A673 (cell line): ENCODE measurements around the gene BACH2. TPM values are rescaled to one million over a fixed set of nuclear protein-coding genes. Genes with fewer than 3 reads are reported as not detected.

Source experiments
- BruUV-seq: library from RNA; stranded (reverse); fragments of 400-500 nt; replicated peaks from 2 replicates; lab custom pipeline; 2021; lab: Mats Ljungman, UMichigan
- CTCF ChIA-PET: fragments of 300-600 bp; sonication (Branson Sonifier 250); formaldehyde crosslinking; loops from one replicate; lab custom pipeline; 2022; ENCODE audit warnings: antibody characterized with exemption; lab: Charles Lee
- POLR2A ChIA-PET: fragments of 300-600 bp; sonication (Branson Sonifier 250); formaldehyde crosslinking; loops from one replicate; lab custom pipeline; 2022; ENCODE audit warnings: antibody characterized with exemption; ENCODE audit not compliant: low non-redundant PET; lab: Charles Lee
- DNase-seq: peaks from one replicate; pipeline ENCODE4 v3.0.0-alpha.2; 2015; ENCODE audit warnings: low spot score
- H3K27ac ChIP-seq: fragments of 200-600 bp; sonication (generic); 2 replicates; pipeline ENCODE4 v1.5.1; 2016; ENCODE audit warnings: mixed run types, low read depth, mild to moderate bottlenecking, mixed read lengths, antibody characterized with exemption, low read length; ENCODE audit not compliant: poor library complexity, severe bottlenecking
- H3K27me3 ChIP-seq: fragments of 200-600 bp; sonication (generic); replicated peaks from 2 replicates; pipeline ENCODE4 v1.6.1; 2017; ENCODE audit warnings: mixed run types, low read depth, mild to moderate bottlenecking, mixed read lengths, antibody characterized with exemption, low read length; ENCODE audit not compliant: insufficient read depth, poor library complexity
- H3K36me3 ChIP-seq: fragments of 200-600 bp; sonication (generic); 2 replicates; pipeline ENCODE4 v1.6.1; 2016; ENCODE audit warnings: mixed run types, mild to moderate bottlenecking, mixed read lengths, antibody characterized with exemption, low read length; ENCODE audit not compliant: insufficient read depth, poor library complexity, severe bottlenecking
- H3K4me1 ChIP-seq: fragments of 200-600 bp; sonication (generic); 2 replicates; pipeline ENCODE4 v1.6.1; 2017; ENCODE audit warnings: mixed run types, mild to moderate bottlenecking, mixed read lengths, antibody characterized with exemption, low read length; ENCODE audit not compliant: insufficient read depth, poor library complexity, severe bottlenecking
- H3K4me3 ChIP-seq: fragments of 200-600 bp; sonication (generic); 2 replicates; pipeline ENCODE4 v1.5.1; 2016; ENCODE audit warnings: low read depth, mixed run types, mild to moderate bottlenecking, mixed read lengths, low read length; ENCODE audit not compliant: poor library complexity, severe bottlenecking
- H3K9me3 ChIP-seq: fragments of 200-600 bp; sonication (generic); 2 replicates; pipeline ENCODE4 v1.6.1; 2016; ENCODE audit warnings: mixed run types, low read depth, mild to moderate bottlenecking, mixed read lengths, antibody characterized with exemption, low read length; ENCODE audit not compliant: poor library complexity, severe bottlenecking
- CTCF ChIP-seq: fragments of 300-800, 200-600 bp; sonication (generic); conservative IDR thresholded peaks from 2 replicates; pipeline ENCODE4 v1.5.1; 2017; ENCODE audit warnings: low read depth, mild to moderate bottlenecking, antibody characterized with exemption, low read length, moderate library complexity, mixed read lengths
- EZH2 ChIP-seq: fragments of 200-600 bp; sonication (generic); IDR thresholded peaks from 2 replicates; pipeline ENCODE4 v1.6.1; 2017; ENCODE audit warnings: borderline replicate concordance, low read depth, mild to moderate bottlenecking, mixed read lengths, antibody characterized with exemption, low read length; ENCODE audit not compliant: poor library complexity, severe bottlenecking
- intact Hi-C: fragments of 100-400 bp; cut with micrococcal nuclease; formaldehyde crosslinking; loops from one replicate; pipeline ENCODE4 v1.10.0; 2022; ENCODE audit not compliant: unreplicated experiment
- total RNA-seq: library from RNA; stranded (reverse); gene quantifications from 2 replicates; pipeline ENCODE4 v1.2.3, GENCODE V29; 2021

BACH2 gene
- total RNA-seq, 1 experiment from 2014 or later = 0.37 TPM

GRCh38 chr6:89950446-89950845 is 346.2 kb downstream of the BACH2 start:
- POLR2A ChIA-PET = no interaction called here
- intact Hi-C loops = no loop called here
- no peak for DNase-seq
- H3K4me1 ChIP-seq = no peaks in the 10 kb centered on the region
- BruUV-seq = no TSS peak
- no peaks in the 10 kb centered on the region for H3K9me3 ChIP-seq
- H3K4me3 ChIP-seq = no peak overlapping the region
- H3K27me3 ChIP-seq = peaks cover 33% of the 10 kb centered on the region
- H3K36me3 ChIP-seq = no peaks in the 10 kb centered on the region
- CTCF ChIA-PET = no interaction called here
- H3K27ac ChIP-seq = no peak overlapping the region
- TF ChIP-seq EZH2 = no peak
- no peak for TF ChIP-seq CTCF

GRCh38 chr6:89948876-89949275 is 347.8 kb downstream of the BACH2 start:
- Histone ChIP-seq H3K4me3 (no peak overlapping the region), H3K27ac (no peak overlapping the region), H3K4me1 (no peaks in the 10 kb centered on the region), H3K36me3 (no peaks in the 10 kb centered on the region), H3K9me3 (no peaks in the 10 kb centered on the region), H3K27me3 (peaks cover 21% of the 10 kb centered on the region)
- TF ChIP-seq EZH2 (no peak), CTCF (no peak)
- ChIA-PET CTCF (no interaction called here), POLR2A (no interaction called here)
- intact Hi-C loops = loop anchor here (10.0 kb wide), 1 partner anchor 346 kb away; the partner anchor contains the start of gene BACH2
- BruUV-seq = no TSS peak
- DNase-seq = no peak

GRCh38 chr6:89944826-89945407 is 351.7 kb downstream of the BACH2 start:
- intact Hi-C loops = loop anchor here (10.0 kb wide), 1 partner anchor 350 kb away; the partner anchor contains the start of gene BACH2
- Histone ChIP-seq H3K9me3 (no peaks in the 10 kb centered on the region), H3K4me3 (no peak overlapping the region), H3K36me3 (no peaks in the 10 kb centered on the region), H3K27ac (no peak overlapping the region), H3K4me1 (no peaks in the 10 kb centered on the region), H3K27me3 (peaks cover 5% of the 10 kb centered on the region)
- peak; percentile 54 for TF ChIP-seq CTCF
- no peak for TF ChIP-seq EZH2
- CTCF ChIA-PET = no interaction called here
- POLR2A ChIA-PET = no interaction called here
- BruUV-seq = no TSS peak
- peak; percentile 47 for DNase-seq
